ENCODE data around the gene GYS1.

Gene GYS1

GRCh38 chr19:48970139-48970766, 22.9 kb downstream of the GYS1 start:
- Histone ChIP-seq H3K4me3 (replicated peaks; ENCODE audit: insufficient read depth, low read length) (no peak overlapping the region), H3K27ac (replicated peaks) (no peak overlapping the region), H3K27me3 (ENCODE audit: insufficient read depth, poor library complexity, severe bottlenecking) (no peaks in the 10 kb centered on the region)
- TF ChIP-seq POLR2AphosphoS5 (IDR thresholded peaks at IDR 0.05; ENCODE audit: low read depth) (no peak), GABPA (IDR thresholded peaks at IDR 0.05; ENCODE audit: low read depth) (no peak), REST (IDR thresholded peaks at IDR 0.05; ENCODE audit: insufficient replicate concordance, low read depth) (no peak), SPI1 (IDR thresholded peaks at IDR 0.05; ENCODE audit: borderline replicate concordance, low read depth) (no peak), CTCF (IDR thresholded peaks at IDR 0.05; ENCODE audit: insufficient read depth, low read length) (no peak)
- no peak for DNase-seq (ENCODE audit: low read depth in 1 of 2, low spot score in 1 of 2)

- DNase-seq (ENCODE audit: low read depth in 1 of 2, low spot score in 1 of 2) = no peak
- TF ChIP-seq GABPA (IDR thresholded peaks at IDR 0.05; ENCODE audit: low read depth) (no peak), POLR2AphosphoS5 (IDR thresholded peaks at IDR 0.05; ENCODE audit: low read depth) (no peak), CTCF (IDR thresholded peaks at IDR 0.05; ENCODE audit: insufficient read depth, low read length) (no peak), REST (IDR thresholded peaks at IDR 0.05; ENCODE audit: insufficient replicate concordance, low read depth) (no peak), SPI1 (IDR thresholded peaks at IDR 0.05; ENCODE audit: borderline replicate concordance, low read depth) (no peak)
- Histone ChIP-seq H3K27ac (replicated peaks) (no peak overlapping the region), H3K4me3 (replicated peaks; ENCODE audit: insufficient read depth, low read length) (no peak overlapping the region), H3K27me3 (ENCODE audit: insufficient read depth, poor library complexity, severe bottlenecking) (no peaks in the 10 kb centered on the region)
These were observed 23.6 kb downstream of the GYS1 start for GRCh38 chr19:48969276-48970138.

- DNase-seq (ENCODE audit: low read depth in 1 of 2, low spot score in 1 of 2) = no peak
- no peak overlapping the region for H3K4me3 ChIP-seq (replicated peaks; ENCODE audit: insufficient read depth, low read length)
These were observed 24.3 kb downstream of the GYS1 start for GRCh38 chr19:48968813-48969218.

More at GRCh38 chr19:48968813-48969218, 24.3 kb downstream of the GYS1 start:
- H3K27ac ChIP-seq (replicated peaks) = no peak overlapping the region
- H3K27me3 ChIP-seq (ENCODE audit: insufficient read depth, poor library complexity, severe bottlenecking) = no peaks in the 10 kb centered on the region
- no peak for TF ChIP-seq SPI1 (IDR thresholded peaks at IDR 0.05; ENCODE audit: borderline replicate concordance, low read depth)
- TF ChIP-seq CTCF (IDR thresholded peaks at IDR 0.05; ENCODE audit: insufficient read depth, low read length) = no peak
- no peak for TF ChIP-seq POLR2AphosphoS5 (IDR thresholded peaks at IDR 0.05; ENCODE audit: low read depth)
- TF ChIP-seq REST (IDR thresholded peaks at IDR 0.05; ENCODE audit: insufficient replicate concordance, low read depth) = no peak
- TF ChIP-seq GABPA (IDR thresholded peaks at IDR 0.05; ENCODE audit: low read depth) = no peak
